Measurements from ENCODE around the gene OR8K5. TPM values are rescaled to one million over a fixed set of nuclear protein-coding genes. Genes with fewer than 3 reads are reported as not detected.
"Not testable (repeated sequence)": the region's sequence is repeated elsewhere in the genome, so short reads cannot be mapped to it uniquely, and the experiment has no call there.

The OR8K5 gene, protein sequence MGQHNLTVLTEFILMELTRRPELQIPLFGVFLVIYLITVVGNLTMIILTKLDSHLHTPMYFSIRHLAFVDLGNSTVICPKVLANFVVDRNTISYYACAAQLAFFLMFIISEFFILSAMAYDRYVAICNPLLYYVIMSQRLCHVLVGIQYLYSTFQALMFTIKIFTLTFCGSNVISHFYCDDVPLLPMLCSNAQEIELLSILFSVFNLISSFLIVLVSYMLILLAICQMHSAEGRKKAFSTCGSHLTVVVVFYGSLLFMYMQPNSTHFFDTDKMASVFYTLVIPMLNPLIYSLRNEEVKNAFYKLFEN
- not detected for total RNA-seq

DNA sequence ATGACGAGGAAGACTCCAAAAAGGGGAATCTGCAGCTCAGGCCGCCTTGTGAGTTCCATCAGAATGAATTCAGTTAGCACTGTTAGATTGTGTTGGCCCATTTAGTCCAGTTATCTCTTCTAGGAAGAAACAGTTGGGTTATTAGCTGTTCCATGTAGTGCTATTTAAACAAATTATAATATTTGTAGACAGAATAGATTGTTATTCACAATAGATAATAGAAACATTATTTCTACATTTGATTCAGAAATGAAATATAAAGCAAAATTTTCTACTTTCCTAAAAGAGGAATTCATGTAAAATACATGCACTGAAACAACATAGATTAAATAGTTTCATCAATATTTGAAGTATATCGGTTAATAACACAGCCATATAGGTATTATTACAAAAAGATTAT, at the start of gene OR8K5:
Gene OR8K5, minus strand, starts transcription at position 101 of the 400 bp plus-strand sequence. Its CDS starts 0 bp downstream, at position 101.
- no peak within 1 kb of the TSS for H3K4me3 Mint-ChIP-seq

GRCh38 chr11:56207790-56208189, 47.7 kb upstream of the OR8K5 start:
- Mint-ChIP-seq H3K36me3 (no peaks in the 10 kb centered on the region), H3K27me3 (no peaks in the 10 kb centered on the region), H3K27ac (no peak overlapping the region), H3K4me3 (no peak overlapping the region), H3K4me1 (ENCODE audit: low read depth) (no peaks in the 10 kb centered on the region), H3K9me3 (peaks cover 28% of the 10 kb centered on the region)
- DNase-seq = no peak
- CTCF ChIA-PET = no interaction called here
- POLR2A ChIA-PET = no interaction called here
- intact Hi-C loops (cut with micrococcal nuclease) = no loop called here

More for the DNA sequence above, at the start of gene OR8K5:
- ChIA-PET POLR2A (no interaction called here), CTCF (no interaction called here)
- intact Hi-C loops (cut with micrococcal nuclease) = no loop called here
- Mint-ChIP-seq H3K27me3 (no peaks in the 10 kb centered on the region), H3K36me3 (no peaks in the 10 kb centered on the region), H3K4me1 (ENCODE audit: low read depth) (no peaks in the 10 kb centered on the region), H3K27ac (no peak within 1 kb of the TSS), H3K9me3 (peaks cover 33% of the 10 kb centered on the region)
- no peak for DNase-seq

DNA sequence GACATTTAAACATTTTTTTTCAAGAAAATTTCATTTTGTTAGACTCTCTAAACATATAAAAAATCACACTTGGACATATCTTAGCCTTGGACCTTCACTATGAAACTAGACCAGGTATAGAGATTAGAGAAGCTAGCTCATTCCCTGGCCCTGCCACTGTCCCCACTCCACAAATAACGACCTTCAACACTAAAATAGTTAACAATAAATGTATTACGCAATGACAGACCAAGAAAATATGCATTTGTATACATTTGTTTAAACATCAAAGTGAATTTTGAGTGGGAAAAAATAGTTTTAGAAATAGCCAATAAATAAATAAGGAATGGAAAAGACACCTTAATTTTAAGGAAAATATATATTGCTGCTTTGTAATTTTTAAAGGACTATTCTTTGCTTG, 37.2 kb upstream of the OR8K5 start:
- H3K27me3 Mint-ChIP-seq = no peaks in the 10 kb centered on the region
- H3K4me3 Mint-ChIP-seq = no peak overlapping the region
- no peak for DNase-seq
- ChIA-PET POLR2A (no interaction called here), CTCF (no interaction called here)
- no peaks in the 10 kb centered on the region for H3K36me3 Mint-ChIP-seq
- H3K9me3 Mint-ChIP-seq = peaks cover 20% of the 10 kb centered on the region
- H3K27ac Mint-ChIP-seq = no peak overlapping the region
- intact Hi-C loops (cut with micrococcal nuclease) = no loop called here
- no peaks in the 10 kb centered on the region for H3K4me1 Mint-ChIP-seq (ENCODE audit: low read depth)

DNA sequence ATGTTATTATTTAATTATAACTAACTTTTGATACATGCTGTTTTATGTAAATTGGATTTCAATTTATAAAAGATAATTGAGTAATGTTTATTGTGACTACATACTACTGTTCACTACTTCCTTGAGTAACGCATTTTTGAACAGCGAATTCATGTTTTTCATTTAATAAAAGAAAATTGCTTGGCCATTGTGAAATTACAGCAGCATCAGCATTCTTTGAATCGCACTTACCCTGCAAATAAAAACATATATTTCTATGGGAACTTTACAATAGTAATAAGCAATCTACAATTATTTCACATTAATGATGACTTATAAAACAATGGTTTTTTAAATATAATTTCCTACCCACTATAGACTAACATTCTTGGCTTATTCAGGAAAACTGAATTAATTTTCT, 36.6 kb upstream of the OR8K5 start:
- ChIA-PET POLR2A (no interaction called here), CTCF (no interaction called here)
- intact Hi-C loops (cut with micrococcal nuclease) = no loop called here
- H3K36me3 Mint-ChIP-seq = no peaks in the 10 kb centered on the region
- no peak for DNase-seq
- no peaks in the 10 kb centered on the region for H3K27me3 Mint-ChIP-seq
- no peaks in the 10 kb centered on the region for H3K4me1 Mint-ChIP-seq (ENCODE audit: low read depth)
- no peak overlapping the region for H3K4me3 Mint-ChIP-seq
- peaks cover 21% of the 10 kb centered on the region for H3K9me3 Mint-ChIP-seq
- no peak overlapping the region for H3K27ac Mint-ChIP-seq

GRCh38 chr11:56188602-56189001, 28.5 kb upstream of the OR8K5 start:
- Mint-ChIP-seq H3K27me3 (no peaks in the 10 kb centered on the region), H3K36me3 (no peaks in the 10 kb centered on the region), H3K4me3 (no peak overlapping the region), H3K27ac (no peak overlapping the region), H3K9me3 (peaks cover 18% of the 10 kb centered on the region), H3K4me1 (ENCODE audit: low read depth) (no peaks in the 10 kb centered on the region)
- POLR2A ChIA-PET = no interaction called here
- CTCF ChIA-PET = no interaction called here
- DNase-seq = no peak
- intact Hi-C loops (cut with micrococcal nuclease) = no loop called here

DNA sequence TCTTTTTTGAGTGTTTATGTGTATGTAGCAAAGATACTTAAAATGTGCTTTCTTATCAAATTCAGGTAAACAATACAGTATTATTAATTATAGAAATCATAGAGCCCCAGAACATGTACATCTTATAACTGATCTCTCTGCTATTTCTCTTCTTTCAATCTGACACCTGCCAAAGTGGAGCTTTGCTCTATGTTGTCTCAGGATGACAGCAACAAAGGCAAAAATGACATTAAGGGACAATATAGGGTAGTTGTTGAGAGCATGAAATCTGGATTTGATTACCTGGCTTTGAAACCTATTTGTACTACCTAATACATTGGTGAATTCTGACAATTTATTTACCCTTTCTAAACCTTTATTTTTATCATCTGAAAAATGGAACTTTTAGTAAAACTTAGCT, 23.3 kb upstream of the OR8K5 start:
- ChIA-PET POLR2A (no interaction called here), CTCF (no interaction called here)
- H3K4me3 Mint-ChIP-seq = no peak overlapping the region
- peaks cover 33% of the 10 kb centered on the region for H3K9me3 Mint-ChIP-seq
- H3K36me3 Mint-ChIP-seq = no peaks in the 10 kb centered on the region
- H3K4me1 Mint-ChIP-seq (ENCODE audit: low read depth) = no peaks in the 10 kb centered on the region
- no peak for DNase-seq
- no peak overlapping the region for H3K27ac Mint-ChIP-seq
- H3K27me3 Mint-ChIP-seq = no peaks in the 10 kb centered on the region
- intact Hi-C loops (cut with micrococcal nuclease) = no loop called here

DNA sequence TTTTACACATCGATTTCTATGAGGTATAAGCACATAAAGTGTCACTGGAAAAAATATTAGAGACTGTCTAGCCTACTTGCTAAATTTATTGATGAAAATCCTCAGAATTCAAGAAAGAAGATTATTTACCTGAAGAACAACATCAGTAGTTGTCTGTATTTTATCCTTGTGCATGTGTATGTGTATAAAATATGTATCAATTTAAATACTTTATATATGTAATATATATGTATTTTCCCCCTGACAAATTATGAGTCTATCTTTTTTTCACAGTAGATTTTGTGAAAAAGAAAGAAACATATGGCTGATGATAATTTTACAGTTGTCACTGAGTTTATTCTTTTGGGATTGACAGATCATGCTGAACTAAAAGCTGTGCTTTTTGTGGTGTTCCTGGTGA, 16.2 kb upstream of the OR8K5 start, which contains the start of gene OR5J2:
Gene OR5J2, plus strand, starts transcription at position 301 of the 400 bp plus-strand sequence. Its CDS starts 0 bp downstream, at position 301.
- intact Hi-C loops (cut with micrococcal nuclease) = no loop called here
- POLR2A ChIA-PET = no interaction called here
- H3K27me3 Mint-ChIP-seq = no peaks in the 10 kb centered on the region
- H3K9me3 Mint-ChIP-seq = peaks cover 27% of the 10 kb centered on the region
- no peaks in the 10 kb centered on the region for H3K36me3 Mint-ChIP-seq
- H3K4me3 Mint-ChIP-seq = no peak within 1 kb of the TSS
- CTCF ChIA-PET = no interaction called here
- no peak for DNase-seq
- no peak within 1 kb of the TSS for H3K27ac Mint-ChIP-seq
- H3K4me1 Mint-ChIP-seq (ENCODE audit: low read depth) = no peaks in the 10 kb centered on the region

DNA sequence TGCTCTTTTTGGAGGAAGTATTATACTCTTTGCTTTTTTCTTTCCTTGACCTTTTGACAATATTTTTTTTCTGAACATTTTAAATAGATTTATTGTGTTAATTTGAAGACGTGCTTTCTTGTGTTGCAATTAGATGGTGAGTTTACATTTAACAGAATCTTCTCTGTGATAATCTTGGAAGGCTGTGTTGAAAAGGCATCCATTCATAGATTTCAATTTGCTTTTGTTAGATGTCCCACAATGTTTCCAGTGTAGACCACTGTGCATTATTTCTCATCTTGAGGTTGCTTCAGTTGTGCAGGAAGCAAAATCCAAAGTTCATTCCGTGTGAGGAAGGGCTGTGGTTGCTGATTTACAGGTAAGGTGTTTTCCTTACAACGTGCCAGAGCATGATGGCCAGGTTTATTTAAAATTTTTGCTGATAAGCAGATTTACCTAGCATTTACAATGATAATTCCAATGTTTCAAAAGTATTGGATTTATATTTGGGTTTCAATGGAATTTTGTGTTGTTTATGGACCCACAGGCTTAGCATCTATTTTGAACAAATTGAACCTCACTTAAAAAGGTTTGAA, 12.2 kb upstream of the OR8K5 start:
- Mint-ChIP-seq H3K36me3 (no peaks in the 10 kb centered on the region), H3K4me1 (ENCODE audit: low read depth) (no peaks in the 10 kb centered on the region), H3K27ac (no peak overlapping the region), H3K27me3 (no peaks in the 10 kb centered on the region), H3K4me3 (no peak overlapping the region), H3K9me3 (peaks cover 25% of the 10 kb centered on the region)
- no peak for DNase-seq
- intact Hi-C loops (cut with micrococcal nuclease) = no loop called here
- ChIA-PET CTCF (no interaction called here), POLR2A (no interaction called here)

- H3K36me3 Mint-ChIP-seq = no peaks in the 10 kb centered on the region
- no peaks in the 10 kb centered on the region for H3K4me1 Mint-ChIP-seq (ENCODE audit: low read depth)
- H3K4me3 Mint-ChIP-seq = no peak overlapping the region
- no peak overlapping the region for H3K27ac Mint-ChIP-seq
- POLR2A ChIA-PET = no interaction called here
- CTCF ChIA-PET = no interaction called here
- intact Hi-C loops (cut with micrococcal nuclease) = no loop called here
- peaks cover 26% of the 10 kb centered on the region for H3K9me3 Mint-ChIP-seq
- H3K27me3 Mint-ChIP-seq = no peaks in the 10 kb centered on the region
- no peak for DNase-seq
Measured at GRCh38 chr11:56163804-56164203, 3.7 kb upstream of the OR8K5 start.

GRCh38 chr11:56152333-56152732, 7.8 kb downstream of the OR8K5 start:
- no peaks in the 10 kb centered on the region for H3K36me3 Mint-ChIP-seq
- H3K4me3 Mint-ChIP-seq = no peak overlapping the region
- no peak overlapping the region for H3K27ac Mint-ChIP-seq
- no peaks in the 10 kb centered on the region for H3K4me1 Mint-ChIP-seq (ENCODE audit: low read depth)
- H3K27me3 Mint-ChIP-seq = no peaks in the 10 kb centered on the region
- CTCF ChIA-PET = no interaction called here
- intact Hi-C loops (cut with micrococcal nuclease) = no loop called here
- peaks cover 54% of the 10 kb centered on the region for H3K9me3 Mint-ChIP-seq
- no peak for DNase-seq
- POLR2A ChIA-PET = no interaction called here

DNA sequence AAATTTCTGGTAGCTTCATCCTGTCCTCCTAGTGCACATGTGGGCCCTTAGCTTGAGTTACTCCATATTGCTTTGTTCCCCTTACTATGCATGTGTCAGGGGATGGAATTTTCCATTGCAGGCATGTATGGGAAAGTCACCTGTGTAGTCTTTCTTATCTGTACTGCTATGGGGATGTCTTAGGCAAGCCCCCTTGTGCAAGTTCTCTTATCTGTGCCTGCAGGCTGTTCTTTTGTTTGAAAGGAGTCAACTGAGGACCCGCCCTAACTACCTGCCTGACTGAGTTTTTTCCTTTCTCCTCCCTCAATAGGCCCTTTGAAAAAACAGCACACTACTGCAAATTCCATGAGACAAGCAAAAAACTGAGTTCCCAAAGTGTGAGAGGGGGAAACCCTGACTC, 8.7 kb downstream of the OR8K5 start:
- Mint-ChIP-seq H3K27me3 (no peaks in the 10 kb centered on the region), H3K4me1 (ENCODE audit: low read depth) (no peaks in the 10 kb centered on the region), H3K9me3 (peaks cover 54% of the 10 kb centered on the region), H3K4me3 (no peak overlapping the region), H3K36me3 (no peaks in the 10 kb centered on the region), H3K27ac (no peak overlapping the region)
- POLR2A ChIA-PET = no interaction called here
- no peak for DNase-seq
- intact Hi-C loops (cut with micrococcal nuclease) = no loop called here
- CTCF ChIA-PET = no interaction called here

DNA sequence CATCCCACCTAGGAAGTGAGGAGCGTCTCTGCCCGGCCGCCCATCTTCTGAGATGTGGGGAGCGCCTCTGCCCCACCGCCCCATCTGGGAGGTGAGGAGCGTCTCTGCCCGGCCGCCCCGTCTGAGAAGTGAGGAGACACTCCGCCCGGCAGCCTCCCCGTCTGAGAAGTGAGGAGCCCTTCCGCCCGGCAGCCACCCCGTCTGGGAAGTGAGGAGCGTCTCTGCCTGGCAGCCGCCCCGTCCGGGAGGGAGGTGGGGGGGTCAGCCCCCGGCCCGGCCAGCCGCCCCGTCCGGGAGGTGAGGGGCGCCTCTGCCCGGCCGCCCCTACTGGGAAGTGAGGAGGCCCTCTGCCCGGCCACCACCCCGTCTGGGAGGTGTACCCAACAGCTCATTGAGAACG, 16.4 kb downstream of the OR8K5 start:
- DNase-seq; H3K4me1 Mint-ChIP-seq (ENCODE audit: low read depth); POLR2A ChIA-PET; H3K4me3 Mint-ChIP-seq; H3K27ac Mint-ChIP-seq; intact Hi-C loops (cut with micrococcal nuclease); H3K27me3 Mint-ChIP-seq; CTCF ChIA-PET; H3K36me3 Mint-ChIP-seq: not testable (repeated sequence)
- peaks cover 16% of the 10 kb centered on the region for H3K9me3 Mint-ChIP-seq

DNA sequence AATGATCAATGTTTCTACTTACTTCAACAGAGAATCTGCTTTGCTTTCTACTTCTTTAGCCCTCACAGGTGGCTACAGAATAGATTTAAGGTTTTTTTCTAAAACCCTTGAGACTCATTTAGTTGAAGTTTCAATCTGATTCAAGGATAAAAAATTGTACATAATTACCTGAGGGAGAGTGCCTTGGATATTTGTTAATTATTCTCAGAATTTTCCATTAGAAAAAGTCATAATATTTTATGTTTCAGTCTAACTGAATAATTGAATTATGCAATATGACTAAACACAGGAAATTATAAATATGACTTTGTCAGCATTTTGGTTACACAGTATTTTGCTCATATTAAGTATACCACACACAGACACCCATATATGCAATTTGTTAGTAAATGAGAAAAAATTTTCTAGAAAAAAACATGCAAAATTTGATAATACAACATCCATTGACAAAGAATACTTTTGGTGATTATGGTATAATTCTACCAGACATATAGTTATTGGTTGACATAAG, 19.9 kb downstream of the OR8K5 start, which contains the start of gene OR8J3:
Gene OR8J3, minus strand, starts transcription at position 51 of the 511 bp plus-strand sequence. CDS start 2,483 bp downstream, outside the sequence.
- no peaks in the 10 kb centered on the region for H3K4me1 Mint-ChIP-seq (ENCODE audit: low read depth)
- POLR2A ChIA-PET = no interaction called here

More for the DNA sequence above, 19.9 kb downstream of the OR8K5 start, which contains the start of gene OR8J3:
- intact Hi-C loops (cut with micrococcal nuclease) = no loop called here
- Mint-ChIP-seq H3K36me3 (no peaks in the 10 kb centered on the region), H3K9me3 (peaks cover 17% of the 10 kb centered on the region), H3K4me3 (no peak within 1 kb of the TSS), H3K27me3 (no peaks in the 10 kb centered on the region), H3K27ac (no peak within 1 kb of the TSS)
- DNase-seq = no peak
- CTCF ChIA-PET = no interaction called here

Measured in activated CD4-positive, alpha-beta memory T cell treated with anti-CD3 and anti-CD28 coated beads for 36 hours (primary cell).